ENCODE measurements around the gene CD99.
A peak's percentile ranks its signal among the peaks of the same experiment; 100 is the strongest.

CD99 gene

DNA sequence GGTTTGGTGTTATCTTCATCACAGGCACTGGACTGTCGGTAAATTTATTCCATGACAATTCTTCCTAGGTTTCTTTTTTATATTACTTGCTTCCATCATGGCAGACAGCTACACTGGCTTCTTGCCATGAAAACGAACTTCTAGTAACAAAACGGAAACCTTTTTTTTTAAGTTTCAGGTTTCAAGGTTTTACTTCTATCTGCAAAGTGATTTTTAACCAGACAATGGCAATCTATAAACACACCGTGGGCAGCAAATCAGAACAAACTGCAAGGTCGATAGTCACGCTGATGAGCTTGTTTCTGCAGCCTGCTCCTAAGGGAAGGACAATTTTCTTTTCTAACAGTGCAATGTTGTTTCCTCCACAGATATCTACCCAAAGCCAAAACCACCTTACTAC, 90.6 kb downstream of the CD99 start:
- H3K4me3 Mint-ChIP-seq: no peak overlapping the region
- peaks cover 47% of the 10 kb centered on the region for H3K4me1 Mint-ChIP-seq
- no peaks in the 10 kb centered on the region for H3K9me3 Mint-ChIP-seq
- peaks cover 9% of the 10 kb centered on the region for H3K27me3 Mint-ChIP-seq (ENCODE audit: low read depth, poor library complexity)
- DNase-seq: no peak
- TF ChIP-seq, protein P1, sequence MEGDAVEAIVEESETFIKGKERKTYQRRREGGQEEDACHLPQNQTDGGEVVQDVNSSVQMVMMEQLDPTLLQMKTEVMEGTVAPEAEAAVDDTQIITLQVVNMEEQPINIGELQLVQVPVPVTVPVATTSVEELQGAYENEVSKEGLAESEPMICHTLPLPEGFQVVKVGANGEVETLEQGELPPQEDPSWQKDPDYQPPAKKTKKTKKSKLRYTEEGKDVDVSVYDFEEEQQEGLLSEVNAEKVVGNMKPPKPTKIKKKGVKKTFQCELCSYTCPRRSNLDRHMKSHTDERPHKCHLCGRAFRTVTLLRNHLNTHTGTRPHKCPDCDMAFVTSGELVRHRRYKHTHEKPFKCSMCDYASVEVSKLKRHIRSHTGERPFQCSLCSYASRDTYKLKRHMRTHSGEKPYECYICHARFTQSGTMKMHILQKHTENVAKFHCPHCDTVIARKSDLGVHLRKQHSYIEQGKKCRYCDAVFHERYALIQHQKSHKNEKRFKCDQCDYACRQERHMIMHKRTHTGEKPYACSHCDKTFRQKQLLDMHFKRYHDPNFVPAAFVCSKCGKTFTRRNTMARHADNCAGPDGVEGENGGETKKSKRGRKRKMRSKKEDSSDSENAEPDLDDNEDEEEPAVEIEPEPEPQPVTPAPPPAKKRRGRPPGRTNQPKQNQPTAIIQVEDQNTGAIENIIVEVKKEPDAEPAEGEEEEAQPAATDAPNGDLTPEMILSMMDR (IDR thresholded peaks at IDR 0.05): no peak
- no peaks in the 10 kb centered on the region for H3K36me3 Mint-ChIP-seq (ENCODE audit: low read depth)
- peak overlapping the region; percentile 79 for H3K27ac Mint-ChIP-seq

- DNase-seq: no peak
- peaks cover 9% of the 10 kb centered on the region for H3K27me3 Mint-ChIP-seq (ENCODE audit: low read depth, poor library complexity)
- H3K4me1 Mint-ChIP-seq: peaks cover 47% of the 10 kb centered on the region
- no peaks in the 10 kb centered on the region for H3K9me3 Mint-ChIP-seq
- TF ChIP-seq, protein P1 (IDR thresholded peaks at IDR 0.05): no peak
- H3K36me3 Mint-ChIP-seq (ENCODE audit: low read depth): no peaks in the 10 kb centered on the region
- peak overlapping the region; percentile 79 for H3K27ac Mint-ChIP-seq
- no peak overlapping the region for H3K4me3 Mint-ChIP-seq
These were observed 91.1 kb downstream of the CD99 start for GRCh38 chrX:2782171-2782570.

- H3K9me3 Mint-ChIP-seq: no peaks in the 10 kb centered on the region
- peaks cover 6% of the 10 kb centered on the region for H3K27me3 Mint-ChIP-seq (ENCODE audit: low read depth, poor library complexity)
- no peak for DNase-seq
- H3K27ac Mint-ChIP-seq: no peak overlapping the region
- TF ChIP-seq, protein P1 (IDR thresholded peaks at IDR 0.05): no peak
- H3K36me3 Mint-ChIP-seq (ENCODE audit: low read depth): no peaks in the 10 kb centered on the region
- peaks cover 47% of the 10 kb centered on the region for H3K4me1 Mint-ChIP-seq
- no peak overlapping the region for H3K4me3 Mint-ChIP-seq
These were observed 91.7 kb downstream of the CD99 start for GRCh38 chrX:2782778-2783177.

DNA sequence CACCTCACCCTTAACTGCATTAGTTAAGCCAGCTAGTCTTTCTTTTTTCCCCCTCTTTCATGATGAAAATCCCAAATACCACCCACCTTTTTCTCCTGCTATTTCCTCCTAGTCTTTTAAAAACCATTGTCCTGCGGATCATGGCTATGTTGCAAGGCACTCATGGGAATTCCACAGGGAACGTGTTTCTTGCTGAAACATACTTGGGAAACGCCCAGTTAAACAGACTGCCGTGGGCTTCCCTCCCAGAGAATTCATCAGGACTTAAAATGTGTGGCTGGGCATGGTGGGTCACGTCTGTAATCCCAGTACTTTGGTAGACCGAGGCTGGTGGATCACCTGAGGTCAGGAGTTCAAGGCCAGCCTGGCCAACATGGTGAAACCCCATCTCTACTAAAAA, 92.9 kb downstream of the CD99 start:
- TF ChIP-seq, protein P1 (IDR thresholded peaks at IDR 0.05): no peak
- Mint-ChIP-seq H3K36me3 (ENCODE audit: low read depth) (no peaks in the 10 kb centered on the region), H3K4me1 (peaks cover 47% of the 10 kb centered on the region), H3K27ac (peak overlapping the region; percentile 12), H3K9me3 (no peaks in the 10 kb centered on the region), H3K4me3 (no peak overlapping the region), H3K27me3 (ENCODE audit: low read depth, poor library complexity) (peaks cover 6% of the 10 kb centered on the region)
- no peak for DNase-seq

DNA sequence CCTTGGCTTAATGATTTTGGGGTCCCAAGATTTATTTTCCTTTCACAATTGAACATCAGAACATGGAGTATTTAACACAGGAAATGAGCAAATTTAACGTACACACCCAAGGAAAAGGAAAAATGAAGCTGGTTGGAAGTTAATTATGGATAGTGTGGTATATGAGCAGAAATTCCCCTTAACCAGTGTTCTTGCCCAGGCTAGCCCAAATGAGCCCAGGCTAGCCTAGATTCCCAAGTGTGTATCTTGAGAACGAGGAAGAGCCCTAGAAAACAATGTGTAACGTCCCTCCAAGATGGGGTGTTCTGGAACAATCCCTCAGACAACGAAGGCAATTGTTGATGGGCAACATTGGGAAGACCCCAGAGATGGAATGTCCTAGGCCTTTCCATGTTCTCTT, 94.4 kb downstream of the CD99 start:
- Mint-ChIP-seq H3K27ac (no peak overlapping the region), H3K4me1 (peaks cover 39% of the 10 kb centered on the region), H3K4me3 (no peak overlapping the region), H3K9me3 (no peaks in the 10 kb centered on the region), H3K36me3 (ENCODE audit: low read depth) (no peaks in the 10 kb centered on the region), H3K27me3 (ENCODE audit: low read depth, poor library complexity) (peaks cover 6% of the 10 kb centered on the region)
- DNase-seq: no peak
- TF ChIP-seq, protein P1 (IDR thresholded peaks at IDR 0.05): no peak

GRCh38 chrX:2788980-2789379, 97.9 kb downstream of the CD99 start:
- Mint-ChIP-seq H3K9me3 (no peaks in the 10 kb centered on the region), H3K27ac (no peak overlapping the region), H3K27me3 (ENCODE audit: low read depth, poor library complexity) (peaks cover 4% of the 10 kb centered on the region), H3K4me3 (no peak overlapping the region), H3K36me3 (ENCODE audit: low read depth) (no peaks in the 10 kb centered on the region), H3K4me1 (peaks cover 25% of the 10 kb centered on the region)
- no peak for DNase-seq
- TF ChIP-seq, protein P1 (IDR thresholded peaks at IDR 0.05): no peak

Data from nephron progenitor cell (in vitro differentiated cells).